MM.1S (cell line): ENCODE data around the gene BTBD6.

Experiments
- DNase-seq: peaks from one replicate; pipeline ENCODE4 v3.0.0-alpha.2; 2015
- H2AFZ ChIP-seq: fragments of 300-600 bp; sonication (generic); 2 replicates; pipeline ENCODE4 v1.6.0; 2016; ENCODE audit warnings: antibody characterized with exemption, low read length
- H3F3A ChIP-seq: fragments of 300-600 bp; sonication (generic); 2 replicates; pipeline ENCODE4 v1.6.1; 2016; ENCODE audit warnings: mild to moderate bottlenecking, antibody characterized with exemption, low read length, moderate library complexity, mixed read lengths; ENCODE audit not compliant: insufficient read depth
- H3K27ac ChIP-seq: fragments of 300-600 bp; sonication (generic); 2 replicates; pipeline ENCODE4 v1.5.1; 2016; ENCODE audit warnings: mild to moderate bottlenecking, low read length
- H3K27me3 ChIP-seq: fragments of 300-600 bp; sonication (generic); replicated peaks from 2 replicates; pipeline ENCODE4 v1.6.0; 2016; ENCODE audit warnings: low read length; ENCODE audit not compliant: insufficient read depth
- H3K36me3 ChIP-seq: fragments of 300-600 bp; sonication (generic); replicated peaks from 2 replicates; pipeline ENCODE4 v1.6.1; 2016; ENCODE audit warnings: mild to moderate bottlenecking, low read length, mixed read lengths; ENCODE audit not compliant: insufficient read depth
- H3K4me1 ChIP-seq: fragments of 300-600 bp; sonication (generic); 2 replicates; pipeline ENCODE4 v1.6.1; 2016; ENCODE audit warnings: low read length, mixed read lengths
- H3K4me2 ChIP-seq: fragments of 300-600 bp; sonication (generic); 2 replicates; pipeline ENCODE4 v1.6.0; 2016; ENCODE audit warnings: low read depth, low read length
- H3K4me3 ChIP-seq: fragments of 300-600 bp; sonication (generic); 2 replicates; pipeline ENCODE4 v1.5.1; 2016; ENCODE audit warnings: low read length, mixed read lengths
- H3K79me2 ChIP-seq: fragments of 300-600 bp; sonication (generic); 2 replicates; pipeline ENCODE4 v1.6.1; 2016; ENCODE audit warnings: mixed run types, low read length, mixed read lengths
- H3K9ac ChIP-seq: fragments of 300-600 bp; sonication (generic); 2 replicates; pipeline ENCODE4 v1.6.1; 2016; ENCODE audit warnings: low read length, mixed read lengths
- H3K9me2 ChIP-seq: fragments of 300-600 bp; sonication (generic); replicated peaks from 2 replicates; pipeline ENCODE4 v1.6.1; 2016; ENCODE audit warnings: mild to moderate bottlenecking, low read length, mixed read lengths; ENCODE audit not compliant: insufficient read depth
- H3K9me3 ChIP-seq: fragments of 300-600 bp; sonication (generic); replicated peaks from 2 replicates; pipeline ENCODE4 v1.6.1; 2016; ENCODE audit warnings: mild to moderate bottlenecking, low read length, mixed read lengths; ENCODE audit not compliant: insufficient read depth
- H4K20me1 ChIP-seq: fragments of 300-600 bp; sonication (generic); 2 replicates; pipeline ENCODE4 v1.6.1; 2016; ENCODE audit warnings: mild to moderate bottlenecking, low read length, moderate library complexity, mixed read lengths; ENCODE audit not compliant: insufficient read depth
- EZH2 ChIP-seq: fragments of 300-600 bp; sonication (generic); optimal IDR thresholded peaks from 2 replicates; pipeline ENCODE3; 2017; ENCODE audit warnings: low read depth, mild to moderate bottlenecking, antibody characterized with exemption, low read length, mixed read lengths
- EZH2phosphoT487 ChIP-seq: fragments of 300-600 bp; sonication (generic); IDR thresholded peaks from 2 replicates; pipeline ENCODE4 v1.6.1; 2018; ENCODE audit warnings: antibody characterized with exemption, low read length
- TF ChIP-seq, protein P1 (sequence below): fragments of 300-600 bp; sonication (generic); IDR thresholded peaks from 2 replicates; pipeline ENCODE4 v1.5.1; 2016; ENCODE audit warnings: antibody characterized with exemption, low read length, mixed read lengths

The BTBD6 gene

DNA sequence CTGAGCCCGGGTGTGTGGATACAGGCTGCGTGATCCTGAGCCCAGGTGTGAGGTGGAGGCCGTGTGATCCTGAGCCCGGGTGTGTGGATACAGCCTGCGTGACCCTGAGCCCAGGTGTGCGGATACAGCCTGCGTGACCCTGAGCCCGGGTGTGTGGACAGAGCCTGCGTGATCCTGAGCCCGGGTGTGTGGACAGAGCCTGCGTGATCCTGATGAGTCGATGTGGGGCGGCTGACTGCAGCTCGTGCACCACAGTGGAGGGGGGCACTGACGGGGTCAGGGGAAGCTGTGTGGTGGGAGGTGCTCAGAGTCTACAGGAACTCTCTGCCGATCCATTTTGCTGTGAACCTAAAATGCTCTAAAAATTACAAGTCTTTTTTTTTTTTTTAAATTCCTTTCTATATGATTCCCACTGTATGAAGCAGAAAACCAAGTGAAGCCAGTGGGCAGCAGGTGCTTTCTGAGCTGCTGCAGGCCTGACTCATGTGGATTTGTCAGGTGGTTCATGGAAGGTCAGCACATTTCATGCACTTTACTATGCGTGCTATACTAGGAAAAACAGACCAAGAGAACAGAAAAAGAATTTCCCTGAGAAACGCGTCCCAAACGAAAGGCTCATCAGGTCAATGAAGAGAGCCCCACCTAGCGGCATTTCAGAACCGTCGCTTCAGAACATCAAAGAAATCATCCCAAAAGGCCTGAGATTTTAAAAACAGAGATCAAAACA lies 33.2 kb downstream of the BTBD6 start:
- Histone ChIP-seq H3K4me1 (no peaks in the 10 kb centered on the region), H4K20me1 (no peaks in the 10 kb centered on the region), H3K27me3 (no peaks in the 10 kb centered on the region), H3K36me3 (no peaks in the 10 kb centered on the region), H3K79me2 (peaks cover 5% of the 10 kb centered on the region), H3K4me2 (no peak overlapping the region), H3F3A (no peaks in the 10 kb centered on the region), H3K4me3 (no peak overlapping the region), H3K9me2 (no peaks in the 10 kb centered on the region), H3K9ac (no peak overlapping the region), H2AFZ (no peak overlapping the region), H3K27ac (no peak overlapping the region), H3K9me3 (no peaks in the 10 kb centered on the region)
- no peak for DNase-seq
- TF ChIP-seq EZH2phosphoT487 (no peak), EZH2 (no peak)
- TF ChIP-seq, protein P1, sequence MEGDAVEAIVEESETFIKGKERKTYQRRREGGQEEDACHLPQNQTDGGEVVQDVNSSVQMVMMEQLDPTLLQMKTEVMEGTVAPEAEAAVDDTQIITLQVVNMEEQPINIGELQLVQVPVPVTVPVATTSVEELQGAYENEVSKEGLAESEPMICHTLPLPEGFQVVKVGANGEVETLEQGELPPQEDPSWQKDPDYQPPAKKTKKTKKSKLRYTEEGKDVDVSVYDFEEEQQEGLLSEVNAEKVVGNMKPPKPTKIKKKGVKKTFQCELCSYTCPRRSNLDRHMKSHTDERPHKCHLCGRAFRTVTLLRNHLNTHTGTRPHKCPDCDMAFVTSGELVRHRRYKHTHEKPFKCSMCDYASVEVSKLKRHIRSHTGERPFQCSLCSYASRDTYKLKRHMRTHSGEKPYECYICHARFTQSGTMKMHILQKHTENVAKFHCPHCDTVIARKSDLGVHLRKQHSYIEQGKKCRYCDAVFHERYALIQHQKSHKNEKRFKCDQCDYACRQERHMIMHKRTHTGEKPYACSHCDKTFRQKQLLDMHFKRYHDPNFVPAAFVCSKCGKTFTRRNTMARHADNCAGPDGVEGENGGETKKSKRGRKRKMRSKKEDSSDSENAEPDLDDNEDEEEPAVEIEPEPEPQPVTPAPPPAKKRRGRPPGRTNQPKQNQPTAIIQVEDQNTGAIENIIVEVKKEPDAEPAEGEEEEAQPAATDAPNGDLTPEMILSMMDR: no peak

DNA sequence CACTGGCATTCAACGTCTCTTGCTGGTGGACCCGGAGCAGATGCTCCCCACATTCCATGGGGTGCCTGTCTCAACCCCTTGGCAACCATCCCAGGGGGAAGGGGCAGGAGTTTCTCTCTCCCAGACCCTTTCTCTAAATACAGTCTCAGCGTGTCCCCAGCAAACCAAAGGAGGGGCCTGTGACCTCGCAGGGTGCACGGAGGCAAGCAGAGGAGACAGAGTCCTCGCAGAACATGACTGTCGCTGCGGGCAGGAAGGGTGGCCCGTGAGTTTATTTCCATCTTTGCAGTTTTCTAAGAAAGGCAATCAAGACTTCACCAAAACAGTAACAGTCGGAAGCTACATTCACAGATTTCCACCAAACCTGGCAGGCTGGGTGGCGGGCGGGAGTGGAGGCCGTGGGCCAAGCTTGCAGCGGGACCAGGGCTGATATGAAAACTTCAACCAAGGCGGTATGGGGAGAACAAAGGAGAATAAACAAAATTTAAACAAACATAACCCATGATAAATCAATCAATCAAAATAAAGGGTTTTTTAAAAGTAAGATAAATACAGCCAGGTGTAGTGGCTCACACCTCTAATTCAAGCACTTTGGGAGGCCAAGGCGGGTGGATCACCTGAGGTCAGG lies 33.9 kb downstream of the BTBD6 start:
- Histone ChIP-seq H3K27ac (no peak overlapping the region), H2AFZ (no peak overlapping the region), H3K4me3 (no peak overlapping the region), H3K27me3 (no peaks in the 10 kb centered on the region), H4K20me1 (no peaks in the 10 kb centered on the region), H3K9me3 (no peaks in the 10 kb centered on the region), H3K9me2 (no peaks in the 10 kb centered on the region), H3F3A (no peaks in the 10 kb centered on the region), H3K79me2 (peaks cover 5% of the 10 kb centered on the region), H3K4me2 (no peak overlapping the region), H3K4me1 (no peaks in the 10 kb centered on the region), H3K9ac (no peak overlapping the region), H3K36me3 (no peaks in the 10 kb centered on the region)
- no peak for DNase-seq
- no peak for TF ChIP-seq EZH2
- TF ChIP-seq EZH2phosphoT487: no peak
- TF ChIP-seq, protein P1: no peak

DNA sequence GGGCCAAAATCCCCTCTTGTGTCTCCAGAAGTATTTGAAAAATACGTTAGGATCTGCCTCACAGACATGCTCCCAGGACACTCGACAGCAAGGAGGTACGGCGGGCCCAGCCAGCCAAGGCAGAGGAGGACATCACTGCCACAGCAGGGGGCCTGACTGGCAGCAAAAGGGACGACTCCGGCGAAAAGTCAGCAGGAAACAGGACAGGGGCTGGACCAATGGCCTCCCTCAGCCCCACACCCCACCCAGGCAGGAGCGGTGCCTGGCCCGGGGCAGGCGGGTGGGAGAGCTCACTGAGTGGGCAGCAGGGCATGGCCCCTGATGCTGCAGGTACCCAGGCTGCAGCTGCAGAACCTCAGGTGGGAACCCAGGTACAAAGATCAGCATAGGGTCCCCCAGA lies 34.7 kb downstream of the BTBD6 start:
- H4K20me1 ChIP-seq: no peaks in the 10 kb centered on the region
- no peak overlapping the region for H3K4me3 ChIP-seq
- no peak for DNase-seq

More for the DNA sequence above, 34.7 kb downstream of the BTBD6 start:
- peaks cover 5% of the 10 kb centered on the region for H3K79me2 ChIP-seq
- no peaks in the 10 kb centered on the region for H3K27me3 ChIP-seq
- H3K9me3 ChIP-seq: no peaks in the 10 kb centered on the region
- H3K4me1 ChIP-seq: no peaks in the 10 kb centered on the region
- TF ChIP-seq EZH2phosphoT487: no peak
- TF ChIP-seq, protein P1: no peak
- no peak for TF ChIP-seq EZH2
- H3K4me2 ChIP-seq: no peak overlapping the region
- no peaks in the 10 kb centered on the region for H3F3A ChIP-seq
- H3K9ac ChIP-seq: no peak overlapping the region
- H2AFZ ChIP-seq: no peak overlapping the region
- H3K36me3 ChIP-seq: no peaks in the 10 kb centered on the region
- H3K9me2 ChIP-seq: no peaks in the 10 kb centered on the region
- no peak overlapping the region for H3K27ac ChIP-seq
